HG03457 (cell line): ENCODE measurements around the gene CUTA.

Experiments
- ATAC-seq: cut with Tn5 transposase; IDR thresholded peaks from one replicate; pipeline ENCODE4 v1.9.1; 2021; ENCODE audit warnings: moderate number of reproducible peaks; ENCODE audit not compliant: unreplicated experiment

The CUTA gene

GRCh38 chr6:33439956-33440648, 22.2 kb upstream of the CUTA start:
- no peak for ATAC-seq

- ATAC-seq, result no peak
Observed at GRCh38 chr6:33438978-33439594, 21.2 kb upstream of the CUTA start.

GRCh38 chr6:33437666-33438065, 19.8 kb upstream of the CUTA start:
- ATAC-seq, result no peak

- ATAC-seq, result no peak
Observed at GRCh38 chr6:33434961-33435360, 17.1 kb upstream of the CUTA start.

- ATAC-seq, result no peak
Observed at GRCh38 chr6:33433544-33434191, 15.8 kb upstream of the CUTA start.

GRCh38 chr6:33433001-33433543, 15.2 kb upstream of the CUTA start:
- no peak for ATAC-seq

- no peak for ATAC-seq
Observed at GRCh38 chr6:33432546-33432945, 14.6 kb upstream of the CUTA start.

GRCh38 chr6:33431880-33432541, 14.1 kb upstream of the CUTA start:
- no peak for ATAC-seq

GRCh38 chr6:33430991-33431879, 13.3 kb upstream of the CUTA start:
- no peak for ATAC-seq

- no peak for ATAC-seq
Observed at GRCh38 chr6:33430334-33430733, 12.4 kb upstream of the CUTA start.

- ATAC-seq, result no peak
Observed at GRCh38 chr6:33429750-33430052, 11.8 kb upstream of the CUTA start.

GRCh38 chr6:33428966-33429749, 11.3 kb upstream of the CUTA start:
- ATAC-seq, result no peak

- no peak for ATAC-seq
Observed at GRCh38 chr6:33428224-33428965, 10.5 kb upstream of the CUTA start.

- ATAC-seq, result no peak
Observed at GRCh38 chr6:33427585-33428223, 9.8 kb upstream of the CUTA start.

- ATAC-seq, result no peak
Observed at GRCh38 chr6:33426590-33427511, 8.9 kb upstream of the CUTA start.

GRCh38 chr6:33425668-33426577, 8.0 kb upstream of the CUTA start:
- no peak for ATAC-seq
